Fibroblast of skin of scalp (primary cell): ENCODE data around the gene ADAD1. TPM values are rescaled to one million over a fixed set of nuclear protein-coding genes. Genes with fewer than 3 reads are reported as not detected.
"Not testable (repeated sequence)": the region's sequence is repeated elsewhere in the genome, so short reads cannot be mapped to it uniquely, and the experiment has no call there.

Experiments
- DNase-seq: peaks from one replicate; pipeline ENCODE4 v3.0.0-alpha.2; 2013
- polyA plus RNA-seq, 2 experiments: library from polyadenylated mRNA; unstranded; fragments of 120-200 nt; gene quantifications; one replicate each; pipeline ENCODE4 v1.2.1, GENCODE V29; 2013; ENCODE audit not compliant: insufficient read length in 2 of 2

Gene ADAD1
- polyA plus RNA-seq (2013, experiment 1 of 2; ENCODE audit: insufficient read length) = not detected
- not detected for polyA plus RNA-seq (2013, experiment 2 of 2; ENCODE audit: insufficient read length)

GRCh38 chr4:122378711-122379110 lies at the start of gene ADAD1:
Gene ADAD1, plus strand, starts transcription at chr4:122379011. Its CDS starts 1,059 bp downstream, at chr4:122380070.
- DNase-seq = no peak

GRCh38 chr4:122329876-122330565 lies 48.8 kb upstream of the ADAD1 start:
- peak; percentile 63 for DNase-seq

- DNase-seq = no peak
Observed at GRCh38 chr4:122331195-122331594, 47.6 kb upstream of the ADAD1 start.

- DNase-seq = no peak
Observed at GRCh38 chr4:122334828-122335227, 44.0 kb upstream of the ADAD1 start.

- peak; percentile 56 for DNase-seq
Observed at GRCh38 chr4:122341886-122342285, 36.9 kb upstream of the ADAD1 start.

- peak; percentile 40 for DNase-seq
Observed at GRCh38 chr4:122346036-122346435, 32.8 kb upstream of the ADAD1 start.

GRCh38 chr4:122346503-122346902 lies 32.3 kb upstream of the ADAD1 start:
- no peak for DNase-seq

- DNase-seq = no peak
Observed at GRCh38 chr4:122356317-122356808, 22.4 kb upstream of the ADAD1 start.

GRCh38 chr4:122360754-122361153 lies 18.1 kb upstream of the ADAD1 start:
- DNase-seq = no peak

- DNase-seq = peak; percentile 4
Observed at GRCh38 chr4:122364700-122365404, 14.0 kb upstream of the ADAD1 start.

- DNase-seq = not testable (repeated sequence)
Observed at GRCh38 chr4:122368786-122369185, 10.0 kb upstream of the ADAD1 start.

GRCh38 chr4:122377352-122377751 lies 1.5 kb upstream of the ADAD1 start:
- DNase-seq = no peak

GRCh38 chr4:122379239-122379638 lies 428 bp downstream of the ADAD1 start:
- no peak for DNase-seq

- no peak for DNase-seq
Observed at GRCh38 chr4:122383341-122383740, 4.5 kb downstream of the ADAD1 start.

GRCh38 chr4:122384245-122384644 lies 5.4 kb downstream of the ADAD1 start:
- no peak for DNase-seq

GRCh38 chr4:122393276-122393675 lies 14.5 kb downstream of the ADAD1 start:
- no peak for DNase-seq

- no peak for DNase-seq
Observed at GRCh38 chr4:122403861-122404260, 25.1 kb downstream of the ADAD1 start.

GRCh38 chr4:122412547-122412946 lies 33.7 kb downstream of the ADAD1 start:
- DNase-seq = no peak

- peak; percentile 24 for DNase-seq
Observed at GRCh38 chr4:122423246-122423645, 44.4 kb downstream of the ADAD1 start.

GRCh38 chr4:122431351-122431750 lies 52.5 kb downstream of the ADAD1 start:
- no peak for DNase-seq

- no peak for DNase-seq
Observed at GRCh38 chr4:122434285-122434684, 55.5 kb downstream of the ADAD1 start.

- DNase-seq = peak; percentile 14
Observed at GRCh38 chr4:122450847-122451246, 72.0 kb downstream of the ADAD1 start.

GRCh38 chr4:122453384-122453995 lies 74.7 kb downstream of the ADAD1 start:
- no peak for DNase-seq
